HL-60 (cell line): ENCODE results near the gene WWOX.

Experiments
- CTCF ChIP-seq: IDR thresholded peaks from one replicate; pipeline ENCODE4 v1.5.1; 2011; ENCODE audit warnings: low read length, control low read depth, inconsistent platforms; ENCODE audit not compliant: insufficient read depth
- POLR2AphosphoS5 ChIP-seq: IDR thresholded peaks from 2 replicates; pipeline ENCODE4 v1.6.1; 2012; ENCODE audit warnings: low read depth
- REST ChIP-seq: IDR thresholded peaks from 2 replicates; pipeline ENCODE4 v1.6.1; 2012; ENCODE audit warnings: low read depth; ENCODE audit not compliant: insufficient replicate concordance
- SPI1 ChIP-seq: IDR thresholded peaks from 2 replicates; pipeline ENCODE4 v1.6.1; 2012; ENCODE audit warnings: low read depth, mild to moderate bottlenecking, borderline replicate concordance

GRCh38 chr16:78788276-78788675 is 688.8 kb downstream of the WWOX start:
- TF ChIP-seq CTCF (no peak), REST (no peak), POLR2AphosphoS5 (no peak), SPI1 (no peak)
